Measurements from ENCODE around the gene TMPRSS2. TPM values are rescaled to one million over a fixed set of nuclear protein-coding genes. Genes with fewer than 3 reads are reported as not detected.

Gene TMPRSS2
- total RNA-seq, 3 donors from 2014 or later = 32.1 to 56.6 TPM; not detected in 1

- TF ChIP-seq POLR2A (IDR thresholded peaks at IDR 0.05) (no peak), CTCF (IDR thresholded peaks at IDR 0.05) (no peak)
- intact Hi-C loops (cut with DNase I; ENCODE audit: low total_unique reads) = no loop called here
These were observed 37.8 kb upstream of the TMPRSS2 start for GRCh38 chr21:41545500-41546359.

GRCh38 chr21:41542727-41543126 lies 34.8 kb upstream of the TMPRSS2 start:
- TF ChIP-seq POLR2AphosphoS5 (IDR thresholded peaks at IDR 0.05) = no peak
- no peak for TF ChIP-seq CTCF (IDR thresholded peaks at IDR 0.05)
- no peak for TF ChIP-seq POLR2A (IDR thresholded peaks at IDR 0.05)
- H3K4me1 ChIP-seq = no peaks in the 10 kb centered on the region
- intact Hi-C loops (cut with DNase I; ENCODE audit: low total_unique reads) = no loop called here

More at GRCh38 chr21:41545500-41546359, 37.8 kb upstream of the TMPRSS2 start:
- no peaks in the 10 kb centered on the region for H3K9me3 ChIP-seq
- H3K27me3 ChIP-seq = no peaks in the 10 kb centered on the region
- no peak overlapping the region for H3K27ac ChIP-seq
- H3K36me3 ChIP-seq = no peaks in the 10 kb centered on the region
- no peak overlapping the region for H3K4me3 ChIP-seq
- no peak for DNase-seq (ENCODE audit: low spot score in 2 of 2)
- H3K4me1 ChIP-seq = no peaks in the 10 kb centered on the region

GRCh38 chr21:41537356-41537755 lies 29.4 kb upstream of the TMPRSS2 start:
- intact Hi-C loops (cut with DNase I; ENCODE audit: low total_unique reads) = no loop called here
- TF ChIP-seq CTCF (IDR thresholded peaks at IDR 0.05) = no peak
- no peak for TF ChIP-seq POLR2A (IDR thresholded peaks at IDR 0.05)
- no peak for TF ChIP-seq POLR2AphosphoS5 (IDR thresholded peaks at IDR 0.05)
- no peak for DNase-seq (ENCODE audit: low spot score in 2 of 2)

More at GRCh38 chr21:41542727-41543126, 34.8 kb upstream of the TMPRSS2 start:
- Histone ChIP-seq H3K9me3 (no peaks in the 10 kb centered on the region), H3K27me3 (no peaks in the 10 kb centered on the region), H3K36me3 (no peaks in the 10 kb centered on the region), H3K27ac (no peak overlapping the region), H3K4me3 (no peak overlapping the region)
- no peak for DNase-seq (ENCODE audit: low spot score in 2 of 2)

GRCh38 chr21:41536827-41537103 lies 28.8 kb upstream of the TMPRSS2 start:
- no peaks in the 10 kb centered on the region for H3K36me3 ChIP-seq
- no peak for DNase-seq (ENCODE audit: low spot score in 2 of 2)
- no peaks in the 10 kb centered on the region for H3K9me3 ChIP-seq
- intact Hi-C loops (cut with DNase I; ENCODE audit: low total_unique reads) = no loop called here
- no peaks in the 10 kb centered on the region for H3K4me1 ChIP-seq
- H3K27me3 ChIP-seq = no peaks in the 10 kb centered on the region
- TF ChIP-seq POLR2AphosphoS5 (IDR thresholded peaks at IDR 0.05) (no peak), CTCF (IDR thresholded peaks at IDR 0.05) (no peak), POLR2A (IDR thresholded peaks at IDR 0.05) (no peak)
- H3K4me3 ChIP-seq = no peak overlapping the region
- H3K27ac ChIP-seq = peak overlapping the region; percentile 2 to 48

More at GRCh38 chr21:41537356-41537755, 29.4 kb upstream of the TMPRSS2 start:
- Histone ChIP-seq H3K27ac (no peak overlapping the region), H3K27me3 (no peaks in the 10 kb centered on the region), H3K9me3 (no peaks in the 10 kb centered on the region), H3K4me1 (no peaks in the 10 kb centered on the region), H3K4me3 (no peak overlapping the region), H3K36me3 (no peaks in the 10 kb centered on the region)

- Histone ChIP-seq H3K36me3 (no peaks in the 10 kb centered on the region), H3K27ac (peak overlapping the region; percentile 48 to 65), H3K27me3 (no peaks in the 10 kb centered on the region), H3K4me3 (peak overlapping the region in 1 of 3 donors; percentile 24), H3K9me3 (no peaks in the 10 kb centered on the region), H3K4me1 (no peaks in the 10 kb centered on the region)
- DNase-seq (ENCODE audit: low spot score in 2 of 2) = peak; percentile 62 to 82
- intact Hi-C loops (cut with DNase I; ENCODE audit: low total_unique reads) = no loop called here
- TF ChIP-seq CTCF (IDR thresholded peaks at IDR 0.05) (no peak), POLR2A (IDR thresholded peaks at IDR 0.05) (no peak), POLR2AphosphoS5 (IDR thresholded peaks at IDR 0.05) (peak in 1 of 3 donors; percentile 58)
These were observed 28.3 kb upstream of the TMPRSS2 start for GRCh38 chr21:41536076-41536826.

Data from breast epithelium (tissue), 4 donors.